OCI-LY7 (cell line): ENCODE results near the gene FCHSD2.

Source experiments
- CTCF ChIP-seq: fragments of 200-600 bp; sonication (generic); conservative IDR thresholded peaks from 2 replicates; pipeline ENCODE4 v1.5.1; 2014; ENCODE audit warnings: mild to moderate bottlenecking, antibody characterized with exemption, low read length, moderate library complexity, mixed read lengths
- EZH2phosphoT487 ChIP-seq: fragments of 200-600 bp; sonication (generic); IDR thresholded peaks from 2 replicates; pipeline ENCODE4 v1.6.1; 2018; ENCODE audit warnings: low read depth, borderline replicate concordance, mild to moderate bottlenecking, mixed run types, antibody characterized with exemption, low read length, moderate library complexity, mixed read lengths

GRCh38 chr11:73173755-73174494, 31.8 kb upstream of the FCHSD2 start:
- TF ChIP-seq CTCF (no peak), EZH2phosphoT487 (no peak)
